Activated CD4-positive, CD25-positive, alpha-beta regulatory T cell treated with anti-CD3 and anti-CD28 coated beads, Interleukin-2, amount 50 U/mL, for 16 hours (primary cell): ENCODE measurements around the gene BTC.
"Not testable (repeated sequence)": the region's sequence is repeated elsewhere in the genome, so short reads cannot be mapped to it uniquely, and the experiment has no call there.

ENCODE experiments used
- DNase-seq: peaks from one replicate; pipeline ENCODE4 v3.0.0-alpha.2; 2020; ENCODE audit warnings: low read depth, low spot score

BTC gene

GRCh38 chr4:74758551-74759145 is 35.7 kb downstream of the BTC start:
- DNase-seq: no peak

- DNase-seq: no peak
Measured at GRCh38 chr4:74757136-74757535, 37.2 kb downstream of the BTC start.

- no peak for DNase-seq
Measured at GRCh38 chr4:74755486-74755885, 38.8 kb downstream of the BTC start.

GRCh38 chr4:74754218-74754617 is 40.1 kb downstream of the BTC start:
- no peak for DNase-seq

GRCh38 chr4:74752798-74753197 is 41.5 kb downstream of the BTC start:
- no peak for DNase-seq

DNA sequence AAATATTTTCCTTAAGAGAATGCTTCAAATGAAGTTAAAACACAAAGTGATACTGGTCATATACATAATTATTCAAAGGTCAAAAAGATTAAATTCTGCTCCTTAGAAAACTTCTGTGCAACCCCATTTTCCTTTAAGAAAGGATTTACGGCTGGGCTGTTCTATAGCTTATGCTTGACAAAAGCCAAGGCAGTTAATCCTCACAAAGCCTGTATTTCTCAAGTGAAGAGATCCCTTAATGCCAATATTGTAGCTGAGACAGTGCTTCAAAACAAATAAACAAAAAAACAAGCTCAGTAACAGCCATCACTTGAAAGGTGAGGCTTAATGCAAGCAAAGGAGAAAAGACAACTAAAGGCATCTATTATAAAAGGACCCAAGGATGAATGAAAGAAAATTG is 42.5 kb downstream of the BTC start:
- no peak for DNase-seq

DNA sequence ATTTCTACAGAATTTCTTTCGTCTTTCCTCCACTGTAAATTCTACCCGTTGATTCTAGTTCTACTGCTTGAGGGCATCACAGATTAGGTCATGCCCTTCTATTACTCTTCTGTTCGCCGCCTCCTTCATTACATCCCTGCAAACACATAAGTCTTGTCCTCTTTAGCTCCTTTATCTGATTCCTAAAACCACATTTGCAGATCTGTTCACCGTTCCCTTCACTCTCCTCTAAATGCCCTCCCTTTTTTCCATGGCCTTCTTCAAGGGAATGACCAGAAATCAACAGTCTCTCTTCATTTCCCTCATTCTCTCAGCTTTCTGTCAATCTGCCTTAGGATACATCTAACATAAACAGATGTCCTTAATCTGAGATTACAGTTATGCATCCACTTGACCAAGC is 43.1 kb downstream of the BTC start:
- no peak for DNase-seq

GRCh38 chr4:74742185-74742584 is 52.1 kb downstream of the BTC start:
- no peak for DNase-seq

DNA sequence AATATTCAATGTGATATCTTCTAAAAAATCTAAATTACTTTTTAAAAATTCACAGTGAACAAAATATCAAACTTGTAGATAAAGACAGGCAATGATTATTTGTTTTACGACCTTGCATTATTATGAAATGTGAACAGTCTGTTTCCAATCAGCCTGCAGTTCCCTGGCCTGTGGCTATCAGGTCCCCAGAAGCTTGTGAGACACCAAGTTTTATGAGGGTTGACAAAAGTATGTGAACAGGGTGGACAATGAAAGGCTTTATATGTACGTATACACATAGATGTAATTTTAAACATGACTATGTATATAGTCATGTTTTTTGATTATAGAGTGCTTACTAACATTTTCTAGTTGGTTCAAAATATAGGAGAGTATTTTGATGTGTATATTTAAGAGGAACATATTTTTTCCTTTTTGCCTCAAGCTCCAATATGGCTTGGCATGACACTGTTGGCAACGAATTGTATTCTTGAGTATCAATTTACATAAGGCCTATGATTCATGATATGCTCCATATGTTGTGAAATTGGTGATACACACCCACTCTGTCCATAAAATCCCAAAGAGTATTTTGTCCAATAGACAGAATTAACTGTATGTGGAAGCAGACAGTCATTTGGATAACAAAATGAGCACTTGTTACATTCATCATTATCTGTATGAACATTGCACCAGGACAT is 55.7 kb downstream of the BTC start:
- no peak for DNase-seq

GRCh38 chr4:74734995-74735394 is 59.3 kb downstream of the BTC start:
- DNase-seq: no peak

GRCh38 chr4:74733756-74734155 is 60.6 kb downstream of the BTC start:
- DNase-seq: no peak

GRCh38 chr4:74724979-74725378 is 69.3 kb downstream of the BTC start:
- no peak for DNase-seq

GRCh38 chr4:74716436-74716765 is 77.9 kb downstream of the BTC start:
- DNase-seq: no peak

DNA sequence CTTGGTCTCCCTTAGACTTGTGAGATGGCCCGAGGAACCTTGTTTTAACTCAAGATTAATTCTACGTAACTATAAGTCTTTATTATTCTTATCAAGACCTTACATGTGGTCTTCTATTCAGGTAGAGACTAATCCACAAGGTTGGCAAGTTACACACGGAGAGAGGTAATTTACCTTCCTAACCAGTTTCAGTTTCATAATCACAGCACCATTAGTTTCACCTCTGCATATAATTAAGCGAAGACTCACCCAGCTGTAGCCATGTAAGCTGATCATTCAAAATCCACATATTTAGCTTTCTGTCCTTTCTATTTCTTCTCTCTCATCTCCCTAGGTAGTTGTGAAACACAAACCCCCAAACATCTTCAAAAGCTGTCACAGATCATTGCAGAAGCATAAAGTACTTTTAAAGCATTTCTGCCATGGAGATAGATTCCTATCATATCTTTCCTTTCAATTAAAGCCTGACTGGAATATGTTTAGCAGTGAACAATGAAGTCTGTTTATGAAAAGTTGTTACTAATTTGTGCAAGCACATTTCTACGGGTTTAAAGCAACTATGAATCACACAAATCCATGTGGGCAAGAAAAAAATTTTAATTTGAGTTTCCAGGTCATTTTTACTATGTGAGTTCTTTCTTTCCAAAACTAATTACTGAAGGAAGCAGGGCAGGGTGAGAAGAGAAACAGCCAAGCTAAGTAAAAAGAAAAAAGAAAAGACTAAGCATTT is 78.5 kb downstream of the BTC start:
- no peak for DNase-seq

GRCh38 chr4:74714611-74715130 is 79.7 kb downstream of the BTC start:
- DNase-seq: no peak

DNA sequence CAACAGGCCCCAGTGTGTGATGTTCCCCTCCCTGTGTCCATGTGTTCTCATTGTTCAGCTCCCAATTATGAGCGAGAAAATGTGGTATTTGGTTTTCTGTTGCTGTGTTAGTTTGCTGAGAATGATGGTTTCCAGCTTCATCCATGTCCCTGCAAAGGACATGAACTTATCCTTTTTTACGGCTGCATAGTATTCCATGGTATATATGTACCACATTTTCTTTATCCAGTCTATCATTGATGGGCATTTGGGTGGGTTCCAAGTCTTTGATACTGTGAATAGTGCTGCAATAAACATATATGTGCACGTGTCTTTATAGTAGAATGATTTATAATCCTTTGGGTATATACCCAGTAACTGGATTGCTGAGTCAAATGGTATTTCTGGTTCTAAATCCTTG is 86.2 kb downstream of the BTC start:
- DNase-seq: not testable (repeated sequence)
